ENCODE results near the gene CENPX.
"Not testable (repeated sequence)": the region's sequence is repeated elsewhere in the genome, so short reads cannot be mapped to it uniquely, and the experiment has no call there.

The CENPX gene

DNA sequence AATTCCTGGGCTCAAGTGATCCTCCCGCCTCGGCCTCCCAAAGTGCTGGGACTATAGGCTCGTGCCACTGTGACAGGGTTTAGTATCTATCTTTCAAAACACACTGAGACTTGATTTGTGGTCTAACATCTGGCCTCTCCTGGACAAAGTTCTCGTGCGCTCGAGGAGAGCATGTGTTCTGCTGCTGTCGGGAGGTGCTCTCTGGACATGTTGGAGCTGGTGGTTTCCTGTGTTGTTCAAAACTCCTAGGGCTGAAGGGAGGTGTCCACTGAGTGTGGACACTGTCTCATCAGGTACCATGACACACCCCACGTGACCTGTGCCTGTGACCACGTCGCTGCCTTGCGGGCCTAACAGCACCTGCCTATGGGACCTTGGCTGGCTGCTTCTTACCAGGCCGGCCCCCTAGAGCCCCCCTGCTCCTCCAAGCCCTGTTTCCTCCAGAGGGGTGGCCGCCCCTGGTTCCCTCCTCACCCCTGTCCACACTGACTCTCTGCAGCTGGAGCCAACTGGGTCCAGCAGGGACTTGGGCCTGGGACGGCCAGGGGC lies 23.3 kb upstream of the CENPX start:
- Histone ChIP-seq H3K27me3 (ENCODE audit: control insufficient read depth, insufficient read depth, low read length) (no peaks in the 10 kb centered on the region), H3K9ac (ENCODE audit: low read depth, low read length) (no peak overlapping the region), H3K36me3 (ENCODE audit: control insufficient read depth, insufficient read depth, low read length) (peaks cover 27% of the 10 kb centered on the region), H3K9me3 (ENCODE audit: control insufficient read depth, insufficient read depth, low read length) (no peaks in the 10 kb centered on the region), H3K4me1 (ENCODE audit: control insufficient read depth, insufficient read depth, low read length) (no peaks in the 10 kb centered on the region), H3K4me3 (ENCODE audit: low read depth, low read length) (no peak overlapping the region)

DNA sequence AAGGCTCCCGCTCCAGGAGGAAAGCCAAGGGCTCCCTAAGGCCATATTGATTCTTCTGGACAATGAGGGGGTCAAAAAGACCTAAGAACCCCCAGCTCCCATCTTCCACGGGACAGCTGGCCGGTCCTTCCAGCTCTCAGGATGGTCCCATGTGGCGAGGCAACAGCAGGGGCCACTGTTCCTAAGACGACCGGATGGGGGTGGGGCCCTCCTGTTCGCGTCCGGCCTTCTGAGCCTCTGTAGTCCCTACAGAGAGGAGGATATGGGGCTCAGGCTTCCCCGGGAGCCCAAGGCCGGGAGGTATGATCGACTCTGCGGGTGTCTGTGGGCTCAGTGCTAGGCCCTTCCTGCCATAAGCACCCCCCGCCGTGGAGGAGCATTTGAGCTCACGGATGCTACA lies 20.8 kb upstream of the CENPX start:
- H3K27me3 ChIP-seq (ENCODE audit: control insufficient read depth, insufficient read depth, low read length): peaks cover 2% of the 10 kb centered on the region
- H3K36me3 ChIP-seq (ENCODE audit: control insufficient read depth, insufficient read depth, low read length): peaks cover 13% of the 10 kb centered on the region
- no peaks in the 10 kb centered on the region for H3K9me3 ChIP-seq (ENCODE audit: control insufficient read depth, insufficient read depth, low read length)
- H3K4me3 ChIP-seq (ENCODE audit: low read depth, low read length): no peak overlapping the region
- H3K9ac ChIP-seq (ENCODE audit: low read depth, low read length): no peak overlapping the region
- no peaks in the 10 kb centered on the region for H3K4me1 ChIP-seq (ENCODE audit: control insufficient read depth, insufficient read depth, low read length)

DNA sequence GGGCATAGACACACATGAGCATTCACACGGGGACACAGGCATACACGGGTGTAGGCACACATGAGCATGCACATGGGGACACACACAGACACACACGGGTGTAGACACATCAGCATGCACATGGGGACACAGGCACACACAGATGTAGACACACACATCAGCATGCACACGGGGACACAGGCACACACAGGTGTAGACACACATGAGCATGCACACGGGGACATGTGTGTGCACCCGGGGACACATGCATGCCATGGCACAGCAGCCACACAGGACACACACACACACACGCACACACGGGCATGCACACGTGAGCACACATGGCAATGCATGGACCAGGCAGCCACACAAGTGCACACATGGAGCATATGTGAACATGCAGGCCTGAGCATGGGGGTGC lies 20.0 kb upstream of the CENPX start:
- Histone ChIP-seq H3K4me1 (ENCODE audit: control insufficient read depth, insufficient read depth, low read length) (no peaks in the 10 kb centered on the region), H3K9me3 (ENCODE audit: control insufficient read depth, insufficient read depth, low read length) (no peaks in the 10 kb centered on the region), H3K9ac (ENCODE audit: low read depth, low read length) (no peak overlapping the region), H3K36me3 (ENCODE audit: control insufficient read depth, insufficient read depth, low read length) (peaks cover 8% of the 10 kb centered on the region), H3K27me3 (ENCODE audit: control insufficient read depth, insufficient read depth, low read length) (peaks cover 2% of the 10 kb centered on the region), H3K4me3 (ENCODE audit: low read depth, low read length) (no peak overlapping the region)

DNA sequence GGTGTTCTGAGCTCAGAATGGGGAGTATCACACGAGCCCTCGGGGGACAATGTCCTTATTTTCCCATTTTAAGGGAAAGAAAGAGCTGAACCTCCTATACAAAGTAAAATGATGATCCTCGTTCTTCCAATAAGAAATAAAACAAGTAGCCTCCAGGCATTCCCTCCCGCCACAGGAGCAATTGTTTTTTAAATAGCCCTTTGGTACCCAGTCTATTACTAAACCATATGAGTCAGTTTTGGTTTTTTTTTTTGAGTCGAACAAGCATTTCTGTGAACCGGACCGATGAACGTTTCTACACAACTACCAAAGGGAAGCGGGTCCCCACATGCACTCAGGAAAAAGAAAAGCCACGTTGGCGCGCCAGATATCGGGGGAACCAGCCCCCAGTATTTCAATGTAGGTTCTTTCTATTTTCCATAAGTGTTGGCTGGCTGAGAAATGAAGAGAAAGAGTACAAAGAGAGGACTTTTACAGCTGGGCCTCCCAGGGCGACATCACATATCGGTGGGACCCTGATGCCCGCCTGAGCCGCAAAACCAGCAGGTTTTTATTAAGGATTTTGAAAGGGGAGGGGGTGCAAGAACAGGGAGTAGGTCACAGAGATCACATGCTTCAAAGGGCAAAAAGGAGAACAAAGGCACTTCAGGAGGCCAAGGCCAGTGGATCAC lies 18.6 kb upstream of the CENPX start:
- Histone ChIP-seq H3K4me3 (ENCODE audit: low read depth, low read length) (no peak overlapping the region), H3K9me3 (ENCODE audit: control insufficient read depth, insufficient read depth, low read length) (no peaks in the 10 kb centered on the region), H3K36me3 (ENCODE audit: control insufficient read depth, insufficient read depth, low read length) (no peaks in the 10 kb centered on the region), H3K9ac (ENCODE audit: low read depth, low read length) (no peak overlapping the region), H3K27me3 (ENCODE audit: control insufficient read depth, insufficient read depth, low read length) (peaks cover 4% of the 10 kb centered on the region), H3K4me1 (ENCODE audit: control insufficient read depth, insufficient read depth, low read length) (no peaks in the 10 kb centered on the region)

DNA sequence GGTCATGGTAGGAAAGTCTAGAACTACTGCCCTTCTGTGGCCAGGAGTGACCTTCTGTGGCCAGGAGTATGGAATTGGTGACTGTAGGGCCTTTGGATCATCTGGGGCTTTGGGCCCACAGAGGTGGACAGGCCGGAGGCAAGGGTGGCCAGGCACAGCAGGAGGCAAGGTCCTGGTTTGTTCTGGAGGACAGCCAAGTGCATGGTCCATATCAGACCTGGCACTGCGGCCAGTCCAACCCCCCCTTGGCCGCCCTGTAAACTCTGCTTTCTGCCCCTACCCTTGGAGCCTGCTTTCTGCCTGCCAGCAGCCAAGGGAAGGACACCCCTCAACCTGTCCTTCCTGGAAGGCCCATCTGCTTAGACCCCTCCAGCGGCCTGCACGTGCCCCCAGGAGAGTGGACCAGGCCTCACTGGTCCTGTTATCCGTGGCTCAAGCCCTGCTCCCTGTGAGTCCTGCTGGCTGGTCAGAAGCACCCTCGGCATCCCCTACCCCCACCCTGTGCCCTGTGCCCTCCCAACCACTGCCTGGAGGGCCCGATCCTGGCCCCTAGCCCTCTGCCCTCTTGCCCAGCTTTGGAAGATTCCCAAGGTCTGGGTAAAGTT lies 17.1 kb upstream of the CENPX start:
- Histone ChIP-seq H3K4me1 (ENCODE audit: control insufficient read depth, insufficient read depth, low read length) (no peaks in the 10 kb centered on the region), H3K4me3 (ENCODE audit: low read depth, low read length) (no peak overlapping the region), H3K9me3 (ENCODE audit: control insufficient read depth, insufficient read depth, low read length) (no peaks in the 10 kb centered on the region), H3K36me3 (ENCODE audit: control insufficient read depth, insufficient read depth, low read length) (no peaks in the 10 kb centered on the region), H3K9ac (ENCODE audit: low read depth, low read length) (no peak overlapping the region), H3K27me3 (ENCODE audit: control insufficient read depth, insufficient read depth, low read length) (peaks cover 4% of the 10 kb centered on the region)

DNA sequence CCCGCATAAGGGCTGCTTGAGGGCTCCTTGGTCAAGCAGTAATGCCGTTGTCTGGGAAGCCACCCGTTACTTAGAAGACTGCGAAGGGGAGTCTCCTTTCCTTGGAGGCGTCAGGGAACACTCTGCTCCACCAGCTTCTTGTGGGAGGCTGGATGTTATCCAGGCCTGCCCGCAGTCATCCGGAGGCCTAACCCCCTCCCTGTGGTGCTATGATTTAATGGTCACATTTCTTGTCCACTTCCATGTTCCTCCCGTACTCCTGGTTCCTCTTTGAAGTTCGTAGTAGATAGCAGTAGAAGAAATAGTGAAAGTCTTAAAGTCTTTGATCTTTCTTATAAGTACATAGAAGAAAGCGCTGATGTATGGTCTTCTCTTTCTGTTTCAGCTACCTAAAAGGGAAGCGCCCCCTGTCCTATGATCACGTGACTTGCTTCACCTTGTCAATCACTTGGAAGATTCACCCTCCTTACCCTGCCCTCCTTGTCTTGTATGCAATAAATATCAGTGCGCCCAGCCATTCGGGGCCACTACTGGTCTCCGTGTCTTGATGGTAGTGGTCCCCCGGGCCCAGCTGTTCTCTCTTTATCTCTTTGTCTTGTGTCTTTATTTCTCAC lies 16.2 kb upstream of the CENPX start:
- not testable (repeated sequence) for H3K9me3 ChIP-seq (ENCODE audit: control insufficient read depth, insufficient read depth, low read length); H3K4me3 ChIP-seq (ENCODE audit: low read depth, low read length); H3K9ac ChIP-seq (ENCODE audit: low read depth, low read length); H3K27me3 ChIP-seq (ENCODE audit: control insufficient read depth, insufficient read depth, low read length); H3K4me1 ChIP-seq (ENCODE audit: control insufficient read depth, insufficient read depth, low read length); H3K36me3 ChIP-seq (ENCODE audit: control insufficient read depth, insufficient read depth, low read length)

DNA sequence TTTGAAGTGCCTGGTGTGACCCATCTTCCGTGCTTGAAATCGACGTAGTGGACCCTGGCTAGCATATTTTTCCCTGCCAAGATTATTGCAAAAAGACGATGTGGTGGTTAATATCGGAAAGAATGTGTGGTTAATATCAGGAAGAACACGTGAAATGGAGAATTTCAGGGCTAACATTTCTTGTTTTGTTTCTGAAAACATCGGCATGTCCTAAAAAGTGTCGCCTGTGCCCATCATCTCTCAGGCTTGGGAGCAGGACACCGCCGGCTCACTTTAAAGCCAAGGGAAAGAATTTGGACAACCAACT lies 15.2 kb upstream of the CENPX start:
- Histone ChIP-seq H3K9me3 (ENCODE audit: control insufficient read depth, insufficient read depth, low read length) (no peaks in the 10 kb centered on the region), H3K4me3 (ENCODE audit: low read depth, low read length) (peak overlapping the region; percentile 2), H3K27me3 (ENCODE audit: control insufficient read depth, insufficient read depth, low read length) (peaks cover 4% of the 10 kb centered on the region), H3K36me3 (ENCODE audit: control insufficient read depth, insufficient read depth, low read length) (no peaks in the 10 kb centered on the region), H3K9ac (ENCODE audit: low read depth, low read length) (no peak overlapping the region), H3K4me1 (ENCODE audit: control insufficient read depth, insufficient read depth, low read length) (no peaks in the 10 kb centered on the region)

DNA sequence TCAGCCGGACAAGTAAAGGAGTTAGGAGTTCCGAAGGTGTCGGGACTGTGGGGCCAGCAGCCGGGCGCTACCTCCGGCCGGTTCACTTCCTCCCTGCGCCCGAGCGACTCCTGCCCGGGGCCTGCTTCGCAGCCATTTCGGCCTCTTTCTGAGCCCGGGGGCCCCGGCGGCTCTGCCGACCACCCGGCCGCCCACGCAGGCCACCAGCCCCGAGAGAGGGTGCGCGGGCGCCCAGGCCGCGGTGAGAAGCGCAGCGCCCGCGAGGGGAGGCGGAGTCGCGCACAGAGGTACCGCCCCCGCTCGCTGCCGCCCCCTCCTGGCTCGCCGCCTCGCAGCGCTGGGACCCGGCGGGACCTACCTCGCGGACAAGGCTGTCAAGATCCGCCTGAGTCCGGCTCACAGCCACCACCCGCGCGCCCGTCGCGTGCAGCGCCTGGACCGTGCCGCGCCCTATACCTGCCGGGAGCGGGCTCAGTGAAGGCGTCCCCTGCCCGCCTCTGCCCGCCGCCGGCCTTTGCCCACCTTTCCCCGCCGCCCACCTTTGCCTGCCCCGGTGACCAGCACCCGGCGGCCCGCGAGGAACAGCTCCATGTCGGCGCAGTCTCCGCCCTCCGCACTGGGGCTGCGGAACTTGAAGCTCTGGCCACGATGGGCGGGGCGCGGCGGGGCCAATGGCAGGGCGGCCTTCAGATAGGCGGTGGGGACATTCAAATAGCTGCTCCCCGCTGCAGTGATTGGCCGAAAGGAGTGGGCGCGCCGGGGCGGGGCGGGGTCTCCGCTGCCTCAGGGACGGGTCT lies 14.6 kb upstream of the CENPX start, which contains the start of gene DCXR:
TSS of gene DCXR (minus strand) at position 606 of the 797 bp plus-strand sequence. CDS start at position 591, 15 bp downstream.
- peak within 1 kb of the TSS; percentile 54 for H3K9ac ChIP-seq (ENCODE audit: low read depth, low read length)
- peaks cover 4% of the 10 kb centered on the region for H3K27me3 ChIP-seq (ENCODE audit: control insufficient read depth, insufficient read depth, low read length)
- H3K4me1 ChIP-seq (ENCODE audit: control insufficient read depth, insufficient read depth, low read length): no peaks in the 10 kb centered on the region
- no peaks in the 10 kb centered on the region for H3K9me3 ChIP-seq (ENCODE audit: control insufficient read depth, insufficient read depth, low read length)
- no peaks in the 10 kb centered on the region for H3K36me3 ChIP-seq (ENCODE audit: control insufficient read depth, insufficient read depth, low read length)
- peak within 1 kb of the TSS; percentile 76 for H3K4me3 ChIP-seq (ENCODE audit: low read depth, low read length)

DNA sequence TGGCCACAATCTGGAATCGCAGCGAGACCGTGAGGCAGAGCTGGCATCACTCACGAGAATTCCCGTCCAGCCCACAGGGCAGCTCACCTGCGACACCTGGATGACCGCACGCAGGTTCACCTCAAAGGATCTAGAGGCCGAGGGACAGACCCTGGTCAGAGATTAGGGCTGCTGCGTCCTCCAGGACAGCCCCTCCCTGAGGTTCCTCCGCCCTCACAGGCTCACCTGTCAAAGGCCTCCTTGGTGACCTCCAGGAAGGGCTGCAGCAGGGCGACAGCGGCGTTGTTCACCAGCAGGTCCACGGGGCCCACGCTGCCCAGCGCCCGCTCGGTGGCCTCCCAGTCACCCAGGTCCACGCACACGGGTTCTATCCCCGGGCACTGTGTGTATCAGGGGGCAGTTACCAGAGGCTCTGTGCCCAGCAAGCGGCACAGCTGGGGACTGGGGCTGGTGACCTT lies 14.0 kb upstream of the CENPX start:
- Histone ChIP-seq H3K27me3 (ENCODE audit: control insufficient read depth, insufficient read depth, low read length) (peaks cover 4% of the 10 kb centered on the region), H3K9me3 (ENCODE audit: control insufficient read depth, insufficient read depth, low read length) (no peaks in the 10 kb centered on the region), H3K9ac (ENCODE audit: low read depth, low read length) (peak overlapping the region; percentile 54), H3K36me3 (ENCODE audit: control insufficient read depth, insufficient read depth, low read length) (no peaks in the 10 kb centered on the region), H3K4me3 (ENCODE audit: low read depth, low read length) (peak overlapping the region; percentile 76), H3K4me1 (ENCODE audit: control insufficient read depth, insufficient read depth, low read length) (no peaks in the 10 kb centered on the region)

DNA sequence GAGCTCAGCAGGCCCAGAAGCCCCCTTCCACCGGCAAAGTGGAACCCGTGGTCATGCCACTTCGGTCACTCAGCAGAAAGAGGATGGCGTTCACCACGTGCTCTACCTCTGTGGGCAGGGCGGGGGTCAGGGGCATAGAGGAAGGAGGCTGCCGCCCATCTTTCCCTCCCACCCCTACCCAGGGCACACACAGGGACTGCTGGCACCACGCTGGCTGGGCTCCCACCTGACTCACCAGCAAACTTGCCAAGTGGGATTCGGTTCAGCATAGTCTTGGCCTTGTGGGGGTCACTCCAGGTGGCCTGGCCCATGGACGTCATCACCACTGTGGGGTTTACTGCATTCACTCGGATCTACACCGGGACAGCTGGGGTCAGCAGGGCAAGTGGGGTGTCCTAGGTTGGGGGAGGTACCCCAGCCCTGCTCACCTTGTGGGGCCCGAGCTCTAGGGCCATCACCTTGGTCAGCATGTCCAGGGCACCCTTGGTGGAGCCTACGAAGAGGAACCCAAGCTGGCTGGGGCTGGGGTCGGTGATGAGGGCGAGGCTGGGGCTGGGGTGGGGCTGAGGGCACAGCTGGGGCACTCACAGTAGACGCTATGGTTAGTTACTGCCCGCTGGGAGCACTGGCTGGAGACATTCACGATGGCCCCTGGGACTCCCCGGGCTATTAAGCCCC lies 13.4 kb upstream of the CENPX start:
- Histone ChIP-seq H3K36me3 (ENCODE audit: control insufficient read depth, insufficient read depth, low read length) (no peaks in the 10 kb centered on the region), H3K9ac (ENCODE audit: low read depth, low read length) (no peak overlapping the region), H3K27me3 (ENCODE audit: control insufficient read depth, insufficient read depth, low read length) (peaks cover 4% of the 10 kb centered on the region), H3K9me3 (ENCODE audit: control insufficient read depth, insufficient read depth, low read length) (no peaks in the 10 kb centered on the region), H3K4me1 (ENCODE audit: control insufficient read depth, insufficient read depth, low read length) (no peaks in the 10 kb centered on the region), H3K4me3 (ENCODE audit: low read depth, low read length) (peak overlapping the region; percentile 76)

DNA sequence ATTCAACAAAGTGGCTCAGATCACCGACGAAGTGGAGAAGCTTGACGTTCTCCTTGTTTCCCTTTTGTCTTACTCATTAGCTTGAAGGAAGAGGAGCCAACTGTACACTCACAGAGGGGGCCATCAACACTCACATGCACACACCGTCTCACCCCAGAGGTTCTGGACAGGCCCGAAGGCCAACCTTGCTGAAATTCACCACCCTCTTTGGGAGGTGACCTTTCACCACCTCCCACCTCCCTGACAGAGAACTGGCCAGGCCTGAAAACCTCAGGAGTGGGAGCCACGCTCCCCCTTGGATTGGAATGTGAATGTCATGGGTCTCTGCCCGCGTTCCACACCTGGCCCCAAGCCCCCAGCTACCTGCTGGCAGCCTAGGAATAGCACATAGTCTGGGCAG lies 12.8 kb upstream of the CENPX start:
- Histone ChIP-seq H3K4me3 (ENCODE audit: low read depth, low read length) (no peak overlapping the region), H3K36me3 (ENCODE audit: control insufficient read depth, insufficient read depth, low read length) (no peaks in the 10 kb centered on the region), H3K9ac (ENCODE audit: low read depth, low read length) (no peak overlapping the region), H3K27me3 (ENCODE audit: control insufficient read depth, insufficient read depth, low read length) (peaks cover 4% of the 10 kb centered on the region), H3K9me3 (ENCODE audit: control insufficient read depth, insufficient read depth, low read length) (no peaks in the 10 kb centered on the region), H3K4me1 (ENCODE audit: control insufficient read depth, insufficient read depth, low read length) (no peaks in the 10 kb centered on the region)
